HG03135 (cell line): ENCODE results near the gene CLPSL2.
A peak's percentile ranks its signal among the peaks of the same experiment; 100 is the strongest.
"Not testable (repeated sequence)": the region's sequence is repeated elsewhere in the genome, so short reads cannot be mapped to it uniquely, and the experiment has no call there.

Experiments used
- ATAC-seq: cut with Tn5 transposase; IDR thresholded peaks from one replicate; pipeline ENCODE4 v1.9.1; 2021; ENCODE audit warnings: mild to moderate bottlenecking, moderate library complexity; ENCODE audit not compliant: unreplicated experiment

The CLPSL2 gene

DNA sequence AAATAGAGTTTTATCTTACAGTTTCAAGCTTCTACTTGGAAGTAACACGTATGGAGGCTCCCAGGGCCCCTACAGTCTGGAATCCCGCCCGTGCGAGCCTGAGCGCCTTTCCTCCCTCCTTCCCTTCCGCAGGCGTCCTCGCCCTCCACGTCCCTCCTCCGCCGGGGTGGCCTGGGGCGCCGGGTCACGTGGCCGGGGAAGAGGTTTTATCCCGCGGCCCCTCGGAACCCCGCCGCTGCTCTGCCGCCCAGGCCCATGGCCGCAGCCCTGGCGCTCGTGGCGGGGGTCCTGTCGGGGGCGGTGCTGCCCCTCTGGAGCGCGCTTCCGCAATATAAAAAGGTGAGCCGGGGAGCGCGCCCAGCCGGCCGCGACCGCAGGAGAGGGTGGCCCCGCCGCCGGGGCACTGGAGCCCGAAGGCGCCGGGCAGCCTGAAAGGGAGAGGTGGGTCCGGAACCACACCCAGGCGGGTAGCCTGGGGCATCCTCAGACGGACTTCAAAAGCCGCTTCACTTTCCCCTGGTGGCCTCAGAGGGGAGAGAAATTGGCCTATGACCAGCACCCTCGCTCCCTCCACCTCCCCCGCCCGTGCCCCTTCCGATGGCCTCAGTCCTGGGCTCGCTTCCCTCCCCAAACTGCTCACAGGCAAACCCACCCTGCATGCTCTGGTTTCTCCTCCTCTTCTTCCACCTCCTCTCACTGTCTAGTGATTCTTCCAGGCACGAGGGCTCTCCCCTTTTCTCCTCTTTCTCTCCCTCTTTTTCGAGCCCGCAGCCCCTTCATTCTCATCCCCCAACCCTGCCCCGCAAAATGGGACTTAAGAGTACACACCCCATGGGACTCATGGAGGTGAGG lies at the start of gene CLPSL2:
Gene CLPSL2 (plus strand): TSS at position 235 of the 852 bp plus-strand sequence. CDS start 21 bp downstream, at position 256.
- ATAC-seq, result no peak

DNA sequence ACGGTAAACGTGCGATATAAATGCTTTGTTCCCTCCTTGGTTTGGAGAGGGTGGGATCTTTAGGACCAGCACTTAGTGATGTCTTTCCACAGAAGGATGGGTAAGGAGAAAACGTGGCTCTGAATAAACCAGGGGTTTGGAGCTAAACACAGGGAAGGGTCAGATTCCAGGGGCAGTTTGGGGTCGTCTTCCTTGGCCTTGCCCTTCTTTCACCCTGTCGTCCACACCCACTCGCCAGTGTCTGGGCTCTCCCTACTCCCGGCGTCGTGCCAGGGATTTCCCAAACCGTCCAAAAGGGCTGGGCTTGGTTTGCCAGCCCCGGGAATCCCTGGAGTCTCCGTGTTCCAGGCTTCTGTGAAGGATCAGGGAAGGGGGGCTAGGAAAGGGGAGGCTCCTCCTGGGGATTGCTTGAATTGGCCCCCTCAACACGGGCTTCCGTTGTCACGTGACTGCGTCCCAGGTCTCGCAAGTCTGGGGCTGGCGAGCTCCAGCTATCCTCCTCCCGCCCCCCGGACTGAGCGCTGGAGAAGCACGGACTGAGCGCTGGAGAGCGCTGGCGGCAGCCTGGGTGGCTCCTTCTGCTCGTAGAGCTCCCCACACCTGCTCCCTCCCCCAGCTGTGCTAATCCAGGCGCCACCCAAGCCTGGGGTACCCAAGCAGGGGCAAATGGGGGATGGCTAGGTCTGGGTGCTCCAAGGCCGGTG lies 49.0 kb upstream of the CLPSL2 start:
- peak; percentile 7 for ATAC-seq

- peak; percentile 44 for ATAC-seq
Observed at GRCh38 chr6:35727935-35728682, 48.3 kb upstream of the CLPSL2 start.

DNA sequence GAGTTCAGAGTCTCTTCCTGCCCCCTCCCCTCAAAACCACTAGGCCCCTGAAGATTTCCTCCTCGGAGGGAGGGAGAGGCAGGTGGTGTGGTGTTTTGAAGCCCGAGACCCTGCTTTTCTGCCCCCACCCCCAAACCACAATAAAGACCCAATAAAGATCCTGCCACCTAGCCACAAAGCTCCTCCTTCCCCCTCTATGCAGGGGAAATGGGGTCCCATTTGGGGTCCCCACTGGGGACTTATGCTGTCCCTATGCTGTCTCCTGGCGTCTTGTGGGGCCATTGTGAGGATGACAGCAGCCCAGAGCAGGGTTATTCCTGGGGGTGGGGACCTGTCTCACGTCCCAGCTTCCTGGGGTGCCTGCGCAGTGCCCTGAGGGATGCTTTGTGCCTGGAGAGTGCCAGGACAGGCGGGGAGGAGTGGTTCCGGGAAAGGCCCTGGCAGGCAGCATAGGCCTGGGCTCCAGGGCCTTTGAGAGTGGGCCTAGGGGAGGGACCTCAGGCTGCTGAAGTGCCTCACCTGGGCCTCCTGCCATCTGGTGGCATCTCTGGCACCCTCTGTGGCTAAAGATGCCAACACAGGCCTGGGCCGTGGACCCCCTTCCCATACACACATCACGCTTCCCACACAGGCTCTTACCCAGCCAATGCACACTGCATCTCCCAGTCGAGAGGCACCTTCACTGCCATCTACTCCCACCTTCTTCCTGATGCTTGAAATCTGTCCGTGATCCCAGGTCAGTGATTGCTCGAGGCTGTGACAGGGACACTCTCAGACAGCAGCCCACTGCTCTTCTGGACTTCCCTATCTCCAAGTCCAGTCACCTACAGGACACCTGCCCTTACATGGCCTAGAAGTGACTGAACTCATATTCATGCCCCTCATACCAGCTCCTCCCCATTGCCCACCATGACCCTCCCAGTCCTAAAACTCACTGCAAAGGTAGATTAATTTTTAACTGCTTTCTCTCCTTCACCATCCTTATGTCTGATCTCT lies 47.4 kb upstream of the CLPSL2 start:
- no peak for ATAC-seq

DNA sequence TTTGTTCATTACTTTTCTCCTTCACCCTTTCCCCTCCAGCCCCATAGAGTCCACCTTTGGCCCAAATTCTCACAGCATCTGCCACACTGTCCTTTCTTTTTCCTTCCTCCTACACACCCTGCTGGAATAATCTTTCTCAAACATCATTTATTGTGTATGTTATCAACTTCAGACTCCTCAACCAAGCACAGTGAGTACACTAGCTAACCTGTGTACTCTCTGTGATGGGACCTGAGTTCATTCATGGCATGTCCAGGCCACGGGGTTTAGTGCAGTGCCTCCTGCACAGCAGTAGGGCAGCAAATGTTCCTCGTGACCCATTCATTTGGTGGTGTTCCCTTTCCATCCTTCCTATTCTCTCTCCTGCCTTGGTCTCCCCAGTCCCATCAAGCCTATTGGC lies 46.7 kb upstream of the CLPSL2 start:
- ATAC-seq, result no peak

DNA sequence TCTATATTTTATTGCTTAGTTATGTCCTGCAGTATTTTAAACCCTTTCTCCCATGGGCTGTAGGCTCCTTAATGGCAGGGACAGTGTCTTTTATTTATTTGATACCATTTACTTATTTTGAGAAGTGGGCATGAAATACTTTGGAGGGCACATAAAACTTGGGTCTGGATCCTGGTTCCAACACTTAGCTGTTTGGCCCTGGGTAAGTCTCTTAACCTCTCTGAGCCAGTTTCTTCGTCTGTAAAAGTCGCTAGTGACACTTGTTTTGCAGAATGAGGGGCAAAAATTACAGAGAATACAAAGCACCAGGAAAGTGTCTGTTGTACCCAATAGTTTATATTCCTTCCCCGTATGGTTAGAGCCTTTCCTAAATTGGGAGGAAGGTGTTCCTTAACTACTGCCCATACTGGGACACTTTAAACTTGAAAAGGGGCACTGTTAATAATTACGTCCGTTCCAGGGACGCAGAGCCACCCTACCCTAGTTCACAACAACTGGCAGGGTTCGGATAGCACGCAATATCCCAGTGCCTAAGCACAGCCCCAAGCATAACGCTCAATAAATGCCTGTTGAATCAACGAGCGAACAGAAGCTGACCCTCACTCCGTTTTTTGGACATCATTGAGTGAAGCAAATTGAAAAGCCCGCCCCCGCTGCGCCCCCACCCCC lies 45.5 kb upstream of the CLPSL2 start:
- no peak for ATAC-seq

- peak; percentile 58 for ATAC-seq
Observed at GRCh38 chr6:35731414-35731735, 45.0 kb upstream of the CLPSL2 start.

- peak; percentile 48 for ATAC-seq
Observed at GRCh38 chr6:35731736-35732532, 44.5 kb upstream of the CLPSL2 start.

DNA sequence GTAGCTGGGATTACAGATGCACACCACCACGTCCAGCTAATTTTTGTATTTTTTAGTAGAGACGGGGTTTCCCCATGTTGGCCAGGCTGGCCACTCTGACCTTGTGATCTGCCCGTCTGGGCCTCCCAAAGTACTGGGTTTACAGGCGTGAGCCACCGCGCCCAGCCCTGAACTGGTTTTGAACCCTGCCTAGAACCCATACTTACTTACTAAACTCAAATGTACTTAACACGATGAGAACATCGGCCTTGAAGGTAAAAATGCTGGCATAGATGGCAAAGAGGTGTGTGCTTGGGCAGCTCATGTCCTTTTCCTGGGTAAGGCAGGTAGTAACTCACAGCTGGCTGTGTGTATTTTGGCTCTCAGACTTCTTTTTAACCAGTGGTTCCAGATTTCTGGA lies 42.8 kb upstream of the CLPSL2 start:
- no peak for ATAC-seq

DNA sequence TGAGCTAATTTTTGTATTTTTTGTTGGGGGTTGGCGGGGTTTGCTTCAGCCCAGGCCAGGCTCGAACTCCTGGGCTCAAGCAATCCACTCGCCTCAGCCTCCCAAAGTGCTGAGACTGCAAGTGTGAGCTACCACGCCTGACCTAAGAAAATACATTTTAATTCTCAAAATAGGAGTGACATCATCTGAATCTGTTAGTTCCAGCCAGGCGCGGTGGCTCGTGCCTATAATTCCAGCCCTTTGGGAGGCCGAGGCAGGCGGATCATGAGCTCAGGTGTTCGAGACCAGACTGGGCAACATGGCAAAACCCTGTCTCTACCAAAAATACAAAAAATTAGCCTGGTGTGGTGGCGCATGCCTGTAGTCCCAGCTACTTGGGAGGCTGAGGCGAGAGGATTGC lies 42.1 kb upstream of the CLPSL2 start:
- ATAC-seq, result not testable (repeated sequence)

DNA sequence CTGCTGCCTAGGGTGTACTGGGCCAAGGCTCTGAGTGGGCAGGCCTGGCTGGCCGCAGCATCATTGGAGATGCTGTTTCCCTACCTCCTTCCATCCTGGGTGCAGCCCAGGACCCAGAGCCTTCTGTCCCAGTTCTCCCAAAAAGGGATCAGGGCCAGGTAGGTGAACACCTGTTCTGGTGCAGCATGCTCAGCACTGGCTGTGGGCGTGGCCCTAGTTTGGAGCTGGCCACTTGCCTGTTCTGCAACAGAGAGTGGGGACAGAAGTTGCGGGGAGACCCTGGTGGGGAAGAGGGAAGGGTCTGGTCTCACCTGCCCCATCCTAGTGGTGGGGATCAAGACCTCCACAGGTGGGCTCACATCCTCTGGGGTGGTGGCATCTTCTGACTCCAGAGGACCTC lies 40.9 kb upstream of the CLPSL2 start:
- no peak for ATAC-seq

DNA sequence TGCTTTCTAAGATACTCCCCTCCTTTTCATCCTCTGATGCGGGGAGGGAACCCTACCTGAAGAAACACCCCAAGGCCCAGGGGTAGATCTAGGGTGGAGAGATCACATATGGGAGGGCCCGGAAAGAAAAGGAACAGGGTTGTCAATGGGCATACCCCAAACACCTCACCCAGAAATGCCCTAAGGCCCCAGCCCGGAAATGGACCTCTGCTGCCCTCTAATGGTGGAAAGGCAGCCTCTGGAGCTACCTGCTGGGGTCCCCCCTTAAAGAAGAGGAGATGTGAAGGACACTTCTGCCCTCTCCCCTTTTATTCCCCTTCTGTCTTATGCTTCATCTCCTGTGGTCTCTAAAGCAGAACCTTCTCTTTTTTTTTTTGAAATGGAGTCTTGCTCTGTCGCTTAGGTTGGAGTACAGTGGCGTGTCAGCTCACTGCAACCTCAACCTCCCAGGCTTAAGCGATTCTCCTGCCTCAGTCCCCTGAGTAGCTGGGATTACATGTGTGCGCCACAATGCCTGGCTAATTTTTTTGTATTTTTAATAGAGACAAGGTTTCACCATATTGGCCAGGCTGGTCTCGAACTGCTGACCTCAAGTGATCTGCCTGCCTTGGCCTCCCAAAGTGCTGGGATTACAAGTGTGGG lies 40.0 kb upstream of the CLPSL2 start:
- no peak for ATAC-seq

- ATAC-seq, result no peak
Observed at GRCh38 chr6:35736982-35737412, 39.4 kb upstream of the CLPSL2 start, which contains the start of gene ARMC12. ARMC12 (plus strand) TSS chr6:35737032; CDS start chr6:35737109, 77 bp downstream.

DNA sequence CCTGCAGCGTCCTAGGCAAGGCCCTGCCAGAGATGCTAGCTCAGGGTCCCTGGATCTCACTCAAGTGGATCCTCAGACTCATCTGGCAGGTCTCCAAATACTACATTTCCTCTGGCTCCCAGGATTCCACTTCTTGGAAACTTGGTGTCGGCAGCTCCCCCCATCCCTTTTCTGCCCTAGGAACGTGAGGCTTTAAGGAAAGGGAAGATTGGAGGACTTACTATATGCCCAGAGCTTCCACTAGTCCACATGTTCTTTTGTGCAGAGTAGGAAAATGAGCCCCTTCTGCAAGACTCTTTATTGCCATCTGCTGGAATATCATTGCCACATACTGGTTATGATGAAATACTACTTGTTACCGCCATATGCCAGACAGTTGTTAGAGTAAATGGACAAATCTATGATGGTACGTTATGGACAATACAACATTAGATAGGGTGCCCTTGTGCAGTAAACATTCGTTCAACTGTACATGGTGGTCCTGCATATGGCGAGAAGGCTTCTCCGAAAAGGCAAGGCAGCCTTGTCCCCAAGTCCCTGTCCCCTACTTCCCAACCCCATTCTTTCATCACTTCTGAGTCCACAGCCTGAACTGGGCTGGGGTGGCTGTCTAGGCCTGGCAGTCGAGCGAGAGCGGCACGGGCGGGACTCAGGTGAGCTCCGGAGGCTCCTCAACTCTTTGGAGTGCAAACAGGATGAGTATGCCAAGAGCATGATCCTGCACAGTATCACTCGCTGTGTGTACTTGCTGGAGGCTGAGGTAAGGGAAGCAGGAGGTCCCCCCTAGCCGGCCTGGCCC lies 38.8 kb upstream of the CLPSL2 start:
- no peak for ATAC-seq

DNA sequence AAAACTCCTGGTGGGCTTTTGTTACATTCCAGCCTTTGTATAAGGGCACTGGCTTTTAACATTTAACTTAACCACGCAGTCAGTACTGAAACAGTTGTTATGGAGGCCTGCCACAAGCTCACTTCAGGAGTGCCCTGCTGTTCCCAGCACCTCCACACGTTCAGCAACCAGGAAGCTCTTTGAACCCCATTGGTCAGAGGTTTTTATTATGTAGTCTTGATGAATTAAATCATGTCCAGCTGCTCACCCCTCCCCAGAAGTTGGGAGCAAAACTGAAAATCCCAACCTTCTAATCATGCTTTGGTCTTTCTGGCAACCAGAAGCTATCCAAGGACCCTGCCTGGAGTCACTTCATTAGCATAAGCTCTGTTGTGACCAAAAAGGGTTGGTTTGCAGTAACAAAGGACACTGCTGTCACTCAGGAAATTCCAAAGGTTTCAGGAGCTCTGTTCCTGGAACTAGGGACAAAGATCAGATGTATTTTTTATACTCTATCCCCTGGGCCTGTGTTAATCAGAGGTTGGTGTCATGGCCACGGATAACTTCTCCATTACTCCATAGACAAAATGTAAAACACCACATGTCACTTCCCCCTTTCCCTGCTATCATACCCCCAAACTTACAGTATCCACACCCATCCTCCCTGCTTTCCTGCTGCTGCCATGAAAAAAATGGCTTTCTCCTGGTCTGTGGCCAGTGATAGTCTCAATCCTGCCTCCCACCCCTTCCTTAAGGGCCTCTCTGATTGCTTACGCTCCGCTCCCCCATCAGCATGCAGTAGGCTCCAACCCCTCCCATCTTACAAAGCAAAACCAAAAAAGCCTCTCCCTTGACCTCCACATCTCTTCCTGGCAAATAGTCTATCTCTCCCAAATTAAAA lies 36.5 kb upstream of the CLPSL2 start:
- ATAC-seq, result no peak

DNA sequence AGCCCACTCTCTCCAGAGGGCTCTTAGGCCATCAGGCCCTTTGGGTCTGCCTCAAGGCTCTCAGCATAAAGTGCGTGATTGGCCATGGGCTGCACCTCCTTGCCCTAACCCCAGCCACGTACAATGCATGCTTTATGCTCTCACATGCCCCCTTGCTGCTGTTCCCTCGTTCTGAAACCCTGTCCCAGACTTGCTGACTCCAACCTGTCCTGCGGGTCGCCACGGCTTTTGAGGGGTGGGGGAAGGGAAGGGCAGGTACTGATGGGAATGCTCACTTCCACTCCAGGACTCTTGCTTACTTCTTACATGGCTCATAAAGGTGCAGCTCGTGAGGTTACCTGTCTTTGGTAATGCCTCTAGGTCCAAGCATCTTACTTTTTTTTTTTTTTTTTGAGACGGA lies 33.6 kb upstream of the CLPSL2 start:
- ATAC-seq, result no peak

GRCh38 chr6:35745509-35745908 lies 30.9 kb upstream of the CLPSL2 start:
- ATAC-seq, result no peak
